Natural killer cell (primary cell): ENCODE data around the gene DNAH14. TPM values are rescaled to one million over a fixed set of nuclear protein-coding genes. Genes with fewer than 3 reads are reported as not detected.

Experiments
- ATAC-seq, 3 donors: fragments of 150-1000 bp in 2 of 3; fragments of 200-7000 bp in 1 of 3; cut with Tn5 transposase; 1 replicate in 1 of 3; 2 replicates in 2 of 3; pipeline ENCODE4 v1.10.0; 2021; ENCODE audit warnings: mild to moderate bottlenecking in 2 of 3, moderate library complexity in 2 of 3
- DNase-seq, 2 donors: peaks; one replicate each; pipeline versions ENCODE4 v3.0.0 to v3.0.0-alpha.2; 2013 to 2021; ENCODE audit warnings: mixed read lengths in 1 of 2
- H3K27ac ChIP-seq: one replicate; pipeline ENCODE4 v1.5.1; 2013; ENCODE audit warnings: mild to moderate bottlenecking, low read length
- H3K27me3 ChIP-seq: one replicate; pipeline ENCODE4 v1.6.1; 2013; ENCODE audit warnings: low read length; ENCODE audit not compliant: control insufficient read depth, insufficient read depth
- H3K36me3 ChIP-seq: one replicate; pipeline ENCODE4 v1.6.1; 2013; ENCODE audit warnings: low read length; ENCODE audit not compliant: control insufficient read depth, insufficient read depth
- H3K4me1 ChIP-seq: one replicate; pipeline ENCODE4 v1.6.1; 2013; ENCODE audit warnings: low read length; ENCODE audit not compliant: control insufficient read depth, insufficient read depth
- H3K4me3 ChIP-seq: one replicate; pipeline ENCODE4 v1.5.1; 2013; ENCODE audit warnings: low read length
- H3K9me3 ChIP-seq: one replicate; pipeline ENCODE4 v1.6.1; 2013; ENCODE audit warnings: low read length; ENCODE audit not compliant: control insufficient read depth, insufficient read depth
- H3K27ac Mint-ChIP-seq, 2 donors: one replicate each; pipeline ENCODE4 v1.8.0; 2022; ENCODE audit warnings: mild to moderate bottlenecking in 2 of 2, mixed read lengths in 2 of 2, moderate library complexity in 1 of 2
- H3K27me3 Mint-ChIP-seq, 2 donors: one replicate each; pipeline ENCODE4 v1.8.0; 2022; ENCODE audit warnings: low read depth in 2 of 2, mixed read lengths in 2 of 2
- H3K36me3 Mint-ChIP-seq: one replicate; pipeline ENCODE4 v1.8.0; 2022; ENCODE audit warnings: mixed read lengths
- H3K4me1 Mint-ChIP-seq, 2 donors: one replicate each; pipeline ENCODE4 v1.8.0; 2022; ENCODE audit warnings: mixed read lengths in 2 of 2
- H3K4me3 Mint-ChIP-seq: one replicate; pipeline ENCODE4 v1.8.0; 2022; ENCODE audit warnings: mild to moderate bottlenecking, moderate library complexity, mixed read lengths
- H3K9me3 Mint-ChIP-seq, 2 donors: one replicate each; pipeline ENCODE4 v1.8.0; 2022; ENCODE audit warnings: mixed read lengths in 2 of 2
- WGBS: methylation state at CpG from one replicate; pipeline ENCODE4 v1.1.7; 2013; ENCODE audit warnings: missing lambda C conversion rate; ENCODE audit not compliant: insufficient coverage; 5-methylcytosine and 5-hydroxymethylcytosine counted together
- intact Hi-C: fragments of 100-400 bp; cut with micrococcal nuclease; formaldehyde crosslinking; loops from one replicate; pipeline ENCODE4 v1.14.2; 2022
- total RNA-seq, 4 donors: library from RNA; stranded (reverse); fragments of 120-200 nt in 1 of 4; gene quantifications; one replicate each; pipeline versions ENCODE4 v1.2.3 to v1.2.4, GENCODE V29; 2013 to 2022
- TF ChIP-seq, protein P1 (sequence below): fragments of 200-600 bp; IDR thresholded peaks from one replicate; pipeline ENCODE4 v1.8.0; 2022; ENCODE audit warnings: antibody characterized with exemption

Gene DNAH14
- total RNA-seq, 3 donors from 2014 or later (not counting 1 experiment from before 2014, with no cell fraction given), result 0.35 to 1.3 TPM; not detected in 1

- Mint-ChIP-seq H3K4me1 (no peaks in the 10 kb centered on the region), H3K27me3 (peaks cover 12 to 22% of the 10 kb centered on the region in 2 donors), H3K4me3 (no peak overlapping the region), H3K9me3 (no peaks in the 10 kb centered on the region), H3K36me3 (no peaks in the 10 kb centered on the region), H3K27ac (no peak overlapping the region)
- DNase-seq (no peak), ATAC-seq (no peak)
- Histone ChIP-seq H3K27me3 (peaks cover 2% of the 10 kb centered on the region), H3K9me3 (no peaks in the 10 kb centered on the region), H3K4me1 (no peaks in the 10 kb centered on the region), H3K4me3 (no peak overlapping the region), H3K36me3 (no peaks in the 10 kb centered on the region), H3K27ac (no peak overlapping the region)
- TF ChIP-seq, protein P1, sequence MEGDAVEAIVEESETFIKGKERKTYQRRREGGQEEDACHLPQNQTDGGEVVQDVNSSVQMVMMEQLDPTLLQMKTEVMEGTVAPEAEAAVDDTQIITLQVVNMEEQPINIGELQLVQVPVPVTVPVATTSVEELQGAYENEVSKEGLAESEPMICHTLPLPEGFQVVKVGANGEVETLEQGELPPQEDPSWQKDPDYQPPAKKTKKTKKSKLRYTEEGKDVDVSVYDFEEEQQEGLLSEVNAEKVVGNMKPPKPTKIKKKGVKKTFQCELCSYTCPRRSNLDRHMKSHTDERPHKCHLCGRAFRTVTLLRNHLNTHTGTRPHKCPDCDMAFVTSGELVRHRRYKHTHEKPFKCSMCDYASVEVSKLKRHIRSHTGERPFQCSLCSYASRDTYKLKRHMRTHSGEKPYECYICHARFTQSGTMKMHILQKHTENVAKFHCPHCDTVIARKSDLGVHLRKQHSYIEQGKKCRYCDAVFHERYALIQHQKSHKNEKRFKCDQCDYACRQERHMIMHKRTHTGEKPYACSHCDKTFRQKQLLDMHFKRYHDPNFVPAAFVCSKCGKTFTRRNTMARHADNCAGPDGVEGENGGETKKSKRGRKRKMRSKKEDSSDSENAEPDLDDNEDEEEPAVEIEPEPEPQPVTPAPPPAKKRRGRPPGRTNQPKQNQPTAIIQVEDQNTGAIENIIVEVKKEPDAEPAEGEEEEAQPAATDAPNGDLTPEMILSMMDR, result no peak
- 79% methylated on average over 2 of the region's 2 CpGs for WGBS
- intact Hi-C loops, result no loop called here
These were observed 25.5 kb upstream of the DNAH14 start for GRCh38 chr1:224903955-224904354.

DNA sequence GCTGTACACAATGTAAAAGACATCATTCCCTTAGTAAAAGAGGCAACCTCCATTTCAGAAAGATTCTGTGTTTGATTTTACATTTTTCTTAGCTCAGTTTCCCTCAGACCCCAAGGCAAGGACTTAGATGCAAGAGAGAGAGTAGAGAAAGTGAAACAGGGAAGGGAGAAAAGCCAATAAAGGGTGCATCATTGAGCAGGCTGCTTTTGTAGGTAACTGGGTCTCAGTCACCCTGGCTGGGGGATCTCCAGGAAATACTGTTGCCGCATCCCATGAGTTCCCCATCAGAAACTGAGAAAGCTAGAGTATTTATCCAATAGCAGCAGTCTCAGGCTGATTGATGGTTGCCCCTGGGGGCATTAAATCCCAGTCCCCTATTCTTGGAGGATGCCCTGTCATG lies 23.1 kb upstream of the DNAH14 start:
- intact Hi-C loops, result no loop called here
- Mint-ChIP-seq H3K4me1 (no peaks in the 10 kb centered on the region), H3K27ac (no peak overlapping the region), H3K36me3 (peaks cover 6% of the 10 kb centered on the region), H3K27me3 (peaks cover 10 to 11% of the 10 kb centered on the region in 2 donors), H3K4me3 (no peak overlapping the region), H3K9me3 (peaks cover 2 to 3% of the 10 kb centered on the region in 2 donors)
- no peaks in the 10 kb centered on the region for H3K4me1 ChIP-seq
- TF ChIP-seq, protein P1, result no peak
- no peaks in the 10 kb centered on the region for H3K36me3 ChIP-seq
- ATAC-seq (no peak), DNase-seq (no peak)
- 93% methylated on average over 1 of the region's 1 CpG for WGBS
- peaks cover under 1% of the 10 kb centered on the region for H3K9me3 ChIP-seq
- no peak overlapping the region for H3K4me3 ChIP-seq
- peaks cover 2% of the 10 kb centered on the region for H3K27me3 ChIP-seq
- H3K27ac ChIP-seq, result no peak overlapping the region

- Histone ChIP-seq H3K27ac (no peak overlapping the region), H3K27me3 (peaks cover 3% of the 10 kb centered on the region), H3K9me3 (peaks cover 6% of the 10 kb centered on the region), H3K4me1 (no peaks in the 10 kb centered on the region), H3K36me3 (no peaks in the 10 kb centered on the region), H3K4me3 (no peak overlapping the region)
- Mint-ChIP-seq H3K4me3 (no peak overlapping the region), H3K36me3 (peaks cover 6% of the 10 kb centered on the region), H3K4me1 (no peaks in the 10 kb centered on the region), H3K27ac (no peak overlapping the region), H3K9me3 (peaks cover 4 to 11% of the 10 kb centered on the region in 2 donors), H3K27me3 (peaks cover 0 to 6% of the 10 kb centered on the region in 2 donors)
- intact Hi-C loops, result no loop called here
- TF ChIP-seq, protein P1, result no peak
- no peak for DNase-seq
- no peak for ATAC-seq
These were observed 18.3 kb upstream of the DNAH14 start for GRCh38 chr1:224911217-224911616.

GRCh38 chr1:224914292-224914900 lies 15.1 kb upstream of the DNAH14 start:
- Histone ChIP-seq H3K36me3 (no peaks in the 10 kb centered on the region), H3K4me3 (no peak overlapping the region), H3K27ac (no peak overlapping the region), H3K4me1 (no peaks in the 10 kb centered on the region), H3K27me3 (peaks cover 3% of the 10 kb centered on the region), H3K9me3 (peaks cover 6% of the 10 kb centered on the region)
- intact Hi-C loops, result no loop called here
- Mint-ChIP-seq H3K4me1 (no peaks in the 10 kb centered on the region), H3K9me3 (peaks cover 4 to 11% of the 10 kb centered on the region in 2 donors), H3K4me3 (no peak overlapping the region), H3K27me3 (no peaks in the 10 kb centered on the region), H3K36me3 (peaks cover 6% of the 10 kb centered on the region), H3K27ac (no peak overlapping the region)
- DNase-seq, result no peak
- ATAC-seq, result no peak
- TF ChIP-seq, protein P1, result no peak
- 88% methylated on average over 1 of the region's 1 CpG for WGBS
